Islet of Langerhans (tissue), 1 donor: ENCODE data around the gene ACTN4.

Source experiments
- FAIRE-seq: peaks from one replicate; lab custom pipeline; 2011; peaks lifted over from hg19 to GRCh38; lab: Jason Lieb, UNC

ACTN4 gene

DNA sequence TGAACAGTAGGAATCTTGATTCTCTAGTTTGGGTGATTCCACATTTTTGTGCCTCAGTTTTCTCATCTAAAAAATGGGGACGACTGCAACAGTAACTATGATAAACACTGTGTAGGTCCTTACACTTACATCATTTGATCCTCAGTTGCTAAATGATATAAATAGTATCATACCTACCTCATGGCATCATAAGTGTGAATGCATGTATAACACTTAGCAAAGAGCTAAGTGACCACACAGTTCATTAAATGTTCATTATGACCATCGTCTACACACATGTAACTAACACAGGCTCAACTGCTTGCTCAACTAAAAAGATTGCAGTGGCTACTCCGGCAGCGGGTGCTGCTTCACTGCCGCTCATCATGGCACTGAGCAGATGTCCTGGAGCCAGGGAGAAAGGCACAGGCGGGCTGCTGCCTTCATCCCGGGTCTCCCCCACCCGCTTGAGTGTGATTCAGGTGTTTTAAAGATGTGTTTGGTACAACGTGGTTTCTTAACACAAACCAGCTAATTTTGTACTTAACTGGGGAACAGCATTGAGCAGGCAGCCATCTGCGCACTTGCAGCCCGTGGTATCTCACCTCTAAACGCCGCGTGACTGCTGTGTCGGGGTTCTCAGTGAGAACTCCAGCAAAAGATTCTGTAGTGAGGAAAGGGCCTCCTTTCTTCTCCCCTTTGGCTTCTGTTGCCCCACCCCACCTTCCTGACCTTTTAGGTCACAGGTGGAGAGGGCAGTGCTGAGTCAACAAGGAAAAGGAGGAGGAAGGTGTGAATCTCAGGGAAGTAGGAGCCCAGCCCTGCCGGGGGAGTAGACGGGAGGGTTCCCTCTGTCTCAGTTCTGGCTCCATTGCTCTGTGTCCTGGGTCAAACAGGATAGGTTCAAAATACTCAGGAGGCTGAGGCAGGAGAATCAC is 11.7 kb upstream of the ACTN4 start:
- no peak for FAIRE-seq

- no peak for FAIRE-seq
These were observed 9.0 kb upstream of the ACTN4 start for GRCh38 chr19:38638461-38638860.

DNA sequence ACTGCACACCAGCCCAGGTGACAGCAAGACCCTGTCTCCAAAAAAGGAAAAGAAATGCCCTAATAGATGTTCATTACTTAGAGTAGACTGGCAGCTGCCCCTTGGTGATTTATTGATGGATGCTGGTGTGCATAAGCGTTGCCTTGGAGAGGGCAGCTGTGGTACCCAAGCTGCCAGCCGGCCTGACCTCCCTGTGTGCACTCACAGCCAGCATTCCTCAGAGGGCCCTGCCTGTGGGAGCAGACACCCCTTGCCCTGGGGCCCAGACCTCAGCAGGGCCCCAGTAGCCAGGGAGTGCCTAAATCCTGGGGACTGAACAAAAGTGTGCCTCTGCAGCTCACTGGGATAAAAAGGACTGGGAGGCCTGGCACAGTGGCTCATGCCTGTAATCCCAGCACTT is 7.8 kb upstream of the ACTN4 start:
- FAIRE-seq, result no peak

- no peak for FAIRE-seq
These were observed 7.1 kb upstream of the ACTN4 start for GRCh38 chr19:38640368-38640767.

DNA sequence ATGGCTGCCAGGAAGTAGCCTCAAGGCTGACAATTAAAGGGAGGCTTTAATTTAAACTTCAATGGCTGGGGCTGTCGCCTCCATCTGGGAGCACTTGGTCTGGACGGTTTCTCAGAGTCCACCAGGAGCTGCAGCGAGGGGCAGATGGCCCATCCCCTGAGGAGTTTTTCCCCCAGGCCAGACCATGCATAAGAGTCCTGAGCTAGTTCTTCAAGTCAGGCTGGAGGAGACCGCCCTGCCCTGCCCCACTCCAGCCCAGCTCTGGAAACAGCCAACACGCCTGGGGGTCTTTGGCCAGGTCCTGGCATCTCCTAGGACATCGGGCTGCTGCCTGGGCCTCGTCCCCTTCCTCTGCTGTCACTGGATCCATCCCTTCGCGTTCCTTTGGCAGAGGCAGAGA is 5.3 kb upstream of the ACTN4 start:
- no peak for FAIRE-seq

DNA sequence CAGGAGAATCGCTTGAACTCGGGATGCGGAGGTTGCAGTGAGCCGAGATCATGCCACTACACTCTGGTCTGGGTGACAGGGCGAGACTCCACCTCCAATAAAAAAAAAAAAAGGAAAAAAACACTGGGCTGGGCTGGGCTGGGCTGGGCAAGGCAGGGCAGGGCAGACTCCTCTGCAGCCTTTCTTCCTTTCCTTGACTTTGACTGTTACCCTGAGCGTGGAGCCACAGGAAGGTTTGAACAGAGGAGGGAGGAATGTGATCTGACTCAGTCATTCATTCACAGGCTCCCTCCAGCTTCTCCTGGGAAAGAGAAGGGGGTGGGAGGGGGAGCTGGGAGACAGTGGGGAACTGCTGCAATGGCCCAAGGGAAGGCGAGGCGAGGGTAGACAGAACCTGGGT is 2.7 kb upstream of the ACTN4 start:
- no peak for FAIRE-seq

DNA sequence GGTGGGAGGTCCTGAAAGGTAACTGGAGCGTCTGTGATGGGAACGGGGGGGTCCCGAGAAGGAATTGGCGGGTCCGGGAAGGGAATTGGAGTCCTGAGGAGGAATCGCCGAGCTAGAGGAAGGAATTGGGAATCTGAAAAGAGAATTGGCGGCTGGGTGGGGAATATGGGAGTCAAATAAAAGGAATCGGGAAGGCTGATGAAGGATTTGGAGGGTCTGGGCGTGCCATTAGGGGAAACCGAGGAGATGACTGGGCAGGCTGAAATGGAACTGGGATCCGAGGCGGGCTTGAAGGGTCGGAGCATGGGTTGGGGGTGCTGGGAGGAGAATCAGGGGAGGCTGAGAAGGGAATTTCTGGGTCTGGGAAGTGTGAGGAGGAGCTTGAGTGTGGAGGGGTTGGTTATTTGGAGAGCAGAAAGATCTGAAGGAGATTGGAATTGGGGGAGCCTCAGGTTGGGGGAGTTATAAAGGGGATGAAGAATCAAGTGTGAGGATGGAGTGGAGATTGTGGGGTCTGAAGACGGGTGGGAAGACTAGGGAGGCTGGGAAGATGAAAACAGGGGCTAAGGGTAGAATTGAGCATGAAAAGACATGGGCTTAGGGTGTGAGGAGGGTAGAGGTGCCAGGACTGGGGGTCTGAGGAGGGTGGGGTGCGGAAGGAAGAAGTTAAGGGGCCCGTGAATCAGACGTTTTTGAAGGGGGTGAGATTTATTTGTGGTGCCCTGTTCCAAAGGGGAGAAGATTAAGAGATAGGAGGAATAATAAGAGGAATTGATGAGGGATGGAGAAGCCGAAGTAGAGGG is 718 bp downstream of the ACTN4 start:
- FAIRE-seq, result no peak

- no peak for FAIRE-seq
These were observed 1.4 kb downstream of the ACTN4 start for GRCh38 chr19:38648769-38649304.

- FAIRE-seq, result no peak
These were observed 2.1 kb downstream of the ACTN4 start for GRCh38 chr19:38649305-38650171.

GRCh38 chr19:38650172-38650775 is 2.8 kb downstream of the ACTN4 start:
- no peak for FAIRE-seq

GRCh38 chr19:38650911-38651584 is 3.6 kb downstream of the ACTN4 start:
- no peak for FAIRE-seq

DNA sequence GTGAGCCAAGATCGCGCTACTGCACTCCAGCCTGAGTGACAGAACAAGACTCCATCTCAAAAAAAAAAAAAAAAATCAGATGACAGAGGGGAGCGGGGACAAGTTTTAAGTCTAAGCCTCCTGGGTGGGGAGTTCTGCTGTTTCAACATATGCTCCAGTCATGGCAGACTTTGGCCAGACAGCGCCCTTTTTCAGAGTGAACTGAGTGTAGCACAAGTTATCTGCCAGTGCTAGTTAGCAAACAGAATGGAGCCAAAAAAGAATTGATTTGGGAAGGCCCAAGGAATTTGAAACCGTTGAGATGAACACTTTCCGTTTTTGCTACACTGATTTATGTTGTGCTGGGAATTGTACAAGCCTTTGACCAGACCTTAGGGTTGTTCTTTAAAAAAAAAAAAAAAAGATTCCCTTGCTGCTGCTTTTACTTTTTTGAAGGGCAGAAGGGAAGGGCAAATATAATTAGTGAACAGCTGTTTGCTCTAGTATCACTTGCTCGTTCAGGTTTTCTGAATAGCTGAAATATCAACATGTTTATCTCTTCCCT is 5.7 kb downstream of the ACTN4 start:
- FAIRE-seq, result peak; percentile 33

GRCh38 chr19:38654628-38655055 is 7.2 kb downstream of the ACTN4 start:
- FAIRE-seq, result no peak

DNA sequence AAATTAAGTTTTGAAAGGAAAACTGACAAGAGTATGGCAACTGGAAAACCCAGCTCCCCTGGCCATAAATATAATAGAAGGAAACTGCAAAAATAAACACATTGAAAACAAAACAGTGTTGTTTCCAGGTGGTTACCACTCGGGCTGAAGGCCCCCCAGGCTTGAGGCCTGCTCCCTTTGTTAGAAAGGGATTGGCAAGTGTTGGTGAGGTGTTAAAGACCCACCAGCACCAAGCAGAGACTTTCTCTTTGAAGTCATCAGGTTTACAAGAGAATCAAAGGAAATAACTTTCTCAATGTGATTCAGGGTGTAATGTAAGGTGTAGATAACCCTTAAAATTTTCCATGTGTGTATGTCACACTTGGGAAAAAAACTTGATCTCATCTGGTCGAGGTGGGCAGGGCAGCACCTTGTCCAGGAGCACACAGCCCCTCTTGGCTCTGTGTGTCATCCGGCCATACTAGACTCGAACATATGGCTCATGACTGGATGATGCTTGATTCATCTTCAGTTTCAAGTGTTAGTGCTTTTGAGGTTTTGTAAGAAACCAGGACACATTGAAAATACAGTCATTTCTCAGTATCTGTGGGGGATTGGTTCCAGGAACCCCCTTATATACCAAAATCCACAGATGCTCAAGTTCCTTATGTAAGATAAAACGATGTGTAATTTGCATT is 7.8 kb downstream of the ACTN4 start:
- no peak for FAIRE-seq

- no peak for FAIRE-seq
These were observed 8.9 kb downstream of the ACTN4 start for GRCh38 chr19:38656171-38656981.

- FAIRE-seq, result no peak
These were observed 10.3 kb downstream of the ACTN4 start for GRCh38 chr19:38657633-38658222.

DNA sequence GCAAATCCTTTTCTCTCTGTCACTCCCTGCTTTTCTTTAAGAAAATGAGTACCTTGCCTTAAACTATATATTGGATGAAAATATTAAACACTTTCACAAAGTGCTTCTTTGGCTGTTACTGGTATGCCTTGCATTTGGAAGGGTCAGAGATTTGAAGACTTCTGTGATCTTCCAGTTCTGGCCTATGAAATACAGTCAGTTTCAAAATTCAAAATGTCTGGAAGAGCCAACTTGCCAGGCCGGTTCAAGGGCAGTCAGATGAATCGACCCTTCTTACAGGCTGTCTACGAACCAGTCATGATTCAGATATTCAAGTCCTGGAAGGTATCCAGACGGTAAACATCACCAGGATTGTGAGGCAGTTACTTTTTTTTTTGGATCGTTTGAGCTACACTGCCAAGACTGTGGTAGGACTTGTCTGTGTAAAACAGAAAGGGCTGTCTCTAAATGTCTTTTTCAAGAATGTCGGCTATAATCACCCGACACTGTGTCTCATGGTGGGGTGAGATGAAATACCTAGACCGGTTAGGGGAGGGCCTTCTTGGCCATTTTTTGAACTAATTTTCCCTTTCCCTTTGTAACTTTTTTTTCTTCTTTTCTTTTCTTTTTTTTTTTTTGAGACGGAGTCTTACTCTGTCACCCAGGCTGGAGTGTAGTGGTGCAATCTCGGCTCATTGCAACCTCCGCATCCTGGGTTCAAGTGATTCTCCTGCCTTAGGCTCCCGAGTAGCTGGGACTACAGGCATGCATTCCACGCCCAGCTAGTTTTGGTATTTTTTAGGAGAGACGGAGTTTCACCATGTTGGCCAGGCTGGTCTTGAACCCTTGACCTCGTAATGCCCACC is 11.2 kb downstream of the ACTN4 start:
- peak; percentile 96 for FAIRE-seq

DNA sequence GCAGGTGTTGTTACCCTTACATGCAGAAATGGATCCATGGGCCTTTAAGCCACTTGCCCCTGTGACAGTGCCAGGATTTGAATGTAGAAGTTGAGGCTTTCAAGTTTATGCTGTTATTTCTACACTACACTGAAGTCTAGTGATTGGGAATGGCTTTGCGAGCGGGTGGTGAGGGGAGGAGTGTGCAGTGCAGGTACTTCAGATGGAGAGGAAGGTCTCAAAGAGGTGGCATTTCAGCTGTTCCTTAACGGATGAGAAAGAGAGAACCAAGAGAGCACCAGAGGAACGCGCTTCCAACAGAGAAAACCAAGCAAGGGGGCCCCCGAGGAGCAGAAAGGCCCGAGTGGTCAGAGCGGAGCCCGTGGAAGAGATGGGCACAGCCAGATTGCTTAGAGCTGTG is 13.3 kb downstream of the ACTN4 start:
- no peak for FAIRE-seq
